ENCODE measurements around the gene PGM5. TPM values are rescaled to one million over a fixed set of nuclear protein-coding genes. Genes with fewer than 3 reads are reported as not detected.
"Not testable (repeated sequence)": the region's sequence is repeated elsewhere in the genome, so short reads cannot be mapped to it uniquely, and the experiment has no call there.

The PGM5 gene
- total RNA-seq, 1 experiment from 2014 or later: not detected

GRCh38 chr9:68343992-68344391 lies 12.4 kb upstream of the PGM5 start:
- H3K27me3 ChIP-seq (replicated peaks; ENCODE audit: insufficient read depth, low read depth, low read length, poor library complexity); CTCF ChIA-PET; H3K4me1 ChIP-seq (ENCODE audit: insufficient read depth, low read length, poor library complexity, severe bottlenecking); DNase-seq (ENCODE audit: low spot score); BruUV-seq (replicated peaks); H3K4me3 ChIP-seq (ENCODE audit: low read depth, low read length, poor library complexity, severe bottlenecking); H3K36me3 ChIP-seq (ENCODE audit: insufficient read depth, low read length, poor library complexity, severe bottlenecking); H3K9me3 ChIP-seq (ENCODE audit: low read depth, low read length, poor library complexity, severe bottlenecking); intact Hi-C loops (cut with micrococcal nuclease; ENCODE audit: unreplicated experiment); H3K27ac ChIP-seq (ENCODE audit: low read depth, low read length, poor library complexity, severe bottlenecking); POLR2A ChIA-PET (ENCODE audit: low non-redundant PET): not testable (repeated sequence)

GRCh38 chr9:68351689-68352088 lies 4.7 kb upstream of the PGM5 start:
- H3K27ac ChIP-seq (ENCODE audit: low read depth, low read length, poor library complexity, severe bottlenecking); POLR2A ChIA-PET (ENCODE audit: low non-redundant PET); CTCF ChIA-PET; intact Hi-C loops (cut with micrococcal nuclease; ENCODE audit: unreplicated experiment); BruUV-seq (replicated peaks); H3K4me3 ChIP-seq (ENCODE audit: low read depth, low read length, poor library complexity, severe bottlenecking); H3K4me1 ChIP-seq (ENCODE audit: insufficient read depth, low read length, poor library complexity, severe bottlenecking); H3K9me3 ChIP-seq (ENCODE audit: low read depth, low read length, poor library complexity, severe bottlenecking); H3K36me3 ChIP-seq (ENCODE audit: insufficient read depth, low read length, poor library complexity, severe bottlenecking); DNase-seq (ENCODE audit: low spot score): not testable (repeated sequence)
- H3K27me3 ChIP-seq (replicated peaks; ENCODE audit: insufficient read depth, low read depth, low read length, poor library complexity): peaks cover 22% of the 10 kb centered on the region

GRCh38 chr9:68355993-68356379 lies 425 bp upstream of the PGM5 start:
- H3K27ac ChIP-seq (ENCODE audit: low read depth, low read length, poor library complexity, severe bottlenecking); POLR2A ChIA-PET (ENCODE audit: low non-redundant PET); H3K4me3 ChIP-seq (ENCODE audit: low read depth, low read length, poor library complexity, severe bottlenecking); DNase-seq (ENCODE audit: low spot score); intact Hi-C loops (cut with micrococcal nuclease; ENCODE audit: unreplicated experiment); H3K4me1 ChIP-seq (ENCODE audit: insufficient read depth, low read length, poor library complexity, severe bottlenecking); BruUV-seq (replicated peaks); CTCF ChIA-PET; H3K36me3 ChIP-seq (ENCODE audit: insufficient read depth, low read length, poor library complexity, severe bottlenecking); H3K9me3 ChIP-seq (ENCODE audit: low read depth, low read length, poor library complexity, severe bottlenecking): not testable (repeated sequence)
- peaks cover 34% of the 10 kb centered on the region for H3K27me3 ChIP-seq (replicated peaks; ENCODE audit: insufficient read depth, low read depth, low read length, poor library complexity)

GRCh38 chr9:68357119-68357714 lies 806 bp downstream of the PGM5 start:
- H3K36me3 ChIP-seq (ENCODE audit: insufficient read depth, low read length, poor library complexity, severe bottlenecking); H3K4me3 ChIP-seq (ENCODE audit: low read depth, low read length, poor library complexity, severe bottlenecking); H3K4me1 ChIP-seq (ENCODE audit: insufficient read depth, low read length, poor library complexity, severe bottlenecking); CTCF ChIA-PET; H3K27ac ChIP-seq (ENCODE audit: low read depth, low read length, poor library complexity, severe bottlenecking); H3K9me3 ChIP-seq (ENCODE audit: low read depth, low read length, poor library complexity, severe bottlenecking); DNase-seq (ENCODE audit: low spot score); POLR2A ChIA-PET (ENCODE audit: low non-redundant PET); BruUV-seq (replicated peaks); intact Hi-C loops (cut with micrococcal nuclease; ENCODE audit: unreplicated experiment): not testable (repeated sequence)
- peaks cover 34% of the 10 kb centered on the region for H3K27me3 ChIP-seq (replicated peaks; ENCODE audit: insufficient read depth, low read depth, low read length, poor library complexity)

- BruUV-seq (replicated peaks); DNase-seq (ENCODE audit: low spot score); H3K4me3 ChIP-seq (ENCODE audit: low read depth, low read length, poor library complexity, severe bottlenecking); H3K4me1 ChIP-seq (ENCODE audit: insufficient read depth, low read length, poor library complexity, severe bottlenecking); intact Hi-C loops (cut with micrococcal nuclease; ENCODE audit: unreplicated experiment); H3K36me3 ChIP-seq (ENCODE audit: insufficient read depth, low read length, poor library complexity, severe bottlenecking); CTCF ChIA-PET; H3K27ac ChIP-seq (ENCODE audit: low read depth, low read length, poor library complexity, severe bottlenecking); POLR2A ChIA-PET (ENCODE audit: low non-redundant PET); H3K27me3 ChIP-seq (replicated peaks; ENCODE audit: insufficient read depth, low read depth, low read length, poor library complexity); H3K9me3 ChIP-seq (ENCODE audit: low read depth, low read length, poor library complexity, severe bottlenecking): not testable (repeated sequence)
Measured at GRCh38 chr9:68366933-68367547, 10.6 kb downstream of the PGM5 start.

GRCh38 chr9:68375789-68376188 lies 19.4 kb downstream of the PGM5 start:
- H3K4me1 ChIP-seq (ENCODE audit: insufficient read depth, low read length, poor library complexity, severe bottlenecking); POLR2A ChIA-PET (ENCODE audit: low non-redundant PET); H3K27me3 ChIP-seq (replicated peaks; ENCODE audit: insufficient read depth, low read depth, low read length, poor library complexity); H3K27ac ChIP-seq (ENCODE audit: low read depth, low read length, poor library complexity, severe bottlenecking); DNase-seq (ENCODE audit: low spot score); BruUV-seq (replicated peaks); intact Hi-C loops (cut with micrococcal nuclease; ENCODE audit: unreplicated experiment); H3K4me3 ChIP-seq (ENCODE audit: low read depth, low read length, poor library complexity, severe bottlenecking); H3K9me3 ChIP-seq (ENCODE audit: low read depth, low read length, poor library complexity, severe bottlenecking); H3K36me3 ChIP-seq (ENCODE audit: insufficient read depth, low read length, poor library complexity, severe bottlenecking); CTCF ChIA-PET: not testable (repeated sequence)

GRCh38 chr9:68377723-68378122 lies 21.3 kb downstream of the PGM5 start:
- CTCF ChIA-PET; intact Hi-C loops (cut with micrococcal nuclease; ENCODE audit: unreplicated experiment); H3K27ac ChIP-seq (ENCODE audit: low read depth, low read length, poor library complexity, severe bottlenecking); H3K4me1 ChIP-seq (ENCODE audit: insufficient read depth, low read length, poor library complexity, severe bottlenecking); H3K4me3 ChIP-seq (ENCODE audit: low read depth, low read length, poor library complexity, severe bottlenecking); H3K27me3 ChIP-seq (replicated peaks; ENCODE audit: insufficient read depth, low read depth, low read length, poor library complexity); DNase-seq (ENCODE audit: low spot score); POLR2A ChIA-PET (ENCODE audit: low non-redundant PET); H3K36me3 ChIP-seq (ENCODE audit: insufficient read depth, low read length, poor library complexity, severe bottlenecking); BruUV-seq (replicated peaks); H3K9me3 ChIP-seq (ENCODE audit: low read depth, low read length, poor library complexity, severe bottlenecking): not testable (repeated sequence)

- POLR2A ChIA-PET (ENCODE audit: low non-redundant PET); DNase-seq (ENCODE audit: low spot score); H3K36me3 ChIP-seq (ENCODE audit: insufficient read depth, low read length, poor library complexity, severe bottlenecking); BruUV-seq (replicated peaks); H3K9me3 ChIP-seq (ENCODE audit: low read depth, low read length, poor library complexity, severe bottlenecking); intact Hi-C loops (cut with micrococcal nuclease; ENCODE audit: unreplicated experiment); H3K4me1 ChIP-seq (ENCODE audit: insufficient read depth, low read length, poor library complexity, severe bottlenecking); H3K27ac ChIP-seq (ENCODE audit: low read depth, low read length, poor library complexity, severe bottlenecking); H3K27me3 ChIP-seq (replicated peaks; ENCODE audit: insufficient read depth, low read depth, low read length, poor library complexity); CTCF ChIA-PET; H3K4me3 ChIP-seq (ENCODE audit: low read depth, low read length, poor library complexity, severe bottlenecking): not testable (repeated sequence)
Measured at GRCh38 chr9:68383894-68384293, 27.5 kb downstream of the PGM5 start.

Measured in A673 (cell line).